WERI-Rb-1 (cell line): ENCODE data around the gene CDH4.

Source experiments
- DNase-seq: peaks from one replicate; pipeline ENCODE4 v3.0.0-alpha.2; 2020
- H3K27ac ChIP-seq: fragments of 250-450 bp; sonication (Bioruptor Pico); 2 replicates; pipeline ENCODE4 v1.5.1; 2020; ENCODE audit warnings: mild to moderate bottlenecking, moderate library complexity
- H3K27me3 ChIP-seq: fragments of 250-450 bp; sonication (Bioruptor Pico); 2 replicates; pipeline ENCODE4 v1.5.1; 2021; ENCODE audit warnings: mild to moderate bottlenecking, low read depth, moderate library complexity; ENCODE audit not compliant: insufficient read depth, severe bottlenecking
- H3K36me3 ChIP-seq: fragments of 250-450 bp; sonication (Bioruptor Pico); 2 replicates; pipeline ENCODE4 v1.5.1; 2020; ENCODE audit warnings: mild to moderate bottlenecking, moderate library complexity
- H3K4me3 ChIP-seq: 2 replicates; pipeline ENCODE4 v1.5.1; 2011; ENCODE audit warnings: low read depth, mild to moderate bottlenecking, control low read depth, low read length
- H3K9me3 ChIP-seq: fragments of 250-450 bp; sonication (Bioruptor Pico); 2 replicates; pipeline ENCODE4 v1.5.1; 2021; ENCODE audit warnings: mild to moderate bottlenecking, moderate library complexity; ENCODE audit not compliant: severe bottlenecking
- CTCF ChIP-seq: IDR thresholded peaks from 2 replicates; pipeline ENCODE4 v1.5.1; 2011; ENCODE audit warnings: low read depth, mild to moderate bottlenecking, control low read depth, inconsistent platforms, low read length

The CDH4 gene

GRCh38 chr20:61534346-61534745 lies 282.3 kb downstream of the CDH4 start:
- DNase-seq: no peak
- Histone ChIP-seq H3K9me3 (no peaks in the 10 kb centered on the region), H3K36me3 (no peaks in the 10 kb centered on the region), H3K27me3 (peaks cover 93% of the 10 kb centered on the region), H3K27ac (no peak overlapping the region), H3K4me3 (no peak overlapping the region)
- TF ChIP-seq CTCF: no peak

- Histone ChIP-seq H3K36me3 (no peaks in the 10 kb centered on the region), H3K27me3 (peaks cover 93% of the 10 kb centered on the region), H3K27ac (no peak overlapping the region), H3K4me3 (no peak overlapping the region), H3K9me3 (no peaks in the 10 kb centered on the region)
- no peak for DNase-seq
- no peak for TF ChIP-seq CTCF
Observed at GRCh38 chr20:61535091-61535490, 283.0 kb downstream of the CDH4 start.

GRCh38 chr20:61535536-61535935 lies 283.5 kb downstream of the CDH4 start:
- Histone ChIP-seq H3K9me3 (no peaks in the 10 kb centered on the region), H3K27ac (no peak overlapping the region), H3K36me3 (no peaks in the 10 kb centered on the region), H3K27me3 (peaks cover 93% of the 10 kb centered on the region), H3K4me3 (no peak overlapping the region)
- no peak for TF ChIP-seq CTCF
- no peak for DNase-seq

GRCh38 chr20:61535956-61536355 lies 283.9 kb downstream of the CDH4 start:
- H3K27me3 ChIP-seq: peaks cover 92% of the 10 kb centered on the region
- no peak for TF ChIP-seq CTCF
- no peak for DNase-seq

GRCh38 chr20:61536671-61537070 lies 284.6 kb downstream of the CDH4 start:
- no peak for DNase-seq
- peaks cover 94% of the 10 kb centered on the region for H3K27me3 ChIP-seq
- no peaks in the 10 kb centered on the region for H3K9me3 ChIP-seq
- H3K36me3 ChIP-seq: no peaks in the 10 kb centered on the region
- H3K4me3 ChIP-seq: no peak overlapping the region
- H3K27ac ChIP-seq: no peak overlapping the region
- no peak for TF ChIP-seq CTCF

More at GRCh38 chr20:61535956-61536355, 283.9 kb downstream of the CDH4 start:
- Histone ChIP-seq H3K36me3 (no peaks in the 10 kb centered on the region), H3K4me3 (no peak overlapping the region), H3K9me3 (no peaks in the 10 kb centered on the region), H3K27ac (no peak overlapping the region)
